HG03342 (cell line): ENCODE results near the gene KCNK18.

Experiments
- ATAC-seq: cut with Tn5 transposase; IDR thresholded peaks from one replicate; pipeline ENCODE4 v1.9.1; 2021; ENCODE audit warnings: mild to moderate bottlenecking, moderate library complexity; ENCODE audit not compliant: unreplicated experiment

Gene KCNK18

GRCh38 chr10:117197189-117197588 lies at the start of gene KCNK18:
KCNK18 (plus strand) TSS chr10:117197489; CDS start chr10:117197489, 0 bp downstream.
- ATAC-seq, result no peak

- ATAC-seq, result no peak
Measured at GRCh38 chr10:117148284-117148683, 49.0 kb upstream of the KCNK18 start.

GRCh38 chr10:117152668-117153067 lies 44.6 kb upstream of the KCNK18 start:
- ATAC-seq, result no peak

GRCh38 chr10:117158297-117158696 lies 39.0 kb upstream of the KCNK18 start:
- ATAC-seq, result no peak

- ATAC-seq, result no peak
Measured at GRCh38 chr10:117159390-117159789, 37.9 kb upstream of the KCNK18 start.

GRCh38 chr10:117160567-117160966 lies 36.7 kb upstream of the KCNK18 start:
- ATAC-seq, result no peak

- no peak for ATAC-seq
Measured at GRCh38 chr10:117161386-117162033, 35.8 kb upstream of the KCNK18 start.

GRCh38 chr10:117162093-117163060 lies 34.9 kb upstream of the KCNK18 start:
- no peak for ATAC-seq

GRCh38 chr10:117163061-117163953 lies 34.0 kb upstream of the KCNK18 start:
- no peak for ATAC-seq

GRCh38 chr10:117163954-117164548 lies 33.2 kb upstream of the KCNK18 start:
- ATAC-seq, result no peak

GRCh38 chr10:117164592-117165537 lies 32.4 kb upstream of the KCNK18 start:
- ATAC-seq, result no peak

GRCh38 chr10:117165538-117166417 lies 31.5 kb upstream of the KCNK18 start:
- ATAC-seq, result no peak

- ATAC-seq, result no peak
Measured at GRCh38 chr10:117166418-117167345, 30.6 kb upstream of the KCNK18 start.

- ATAC-seq, result no peak
Measured at GRCh38 chr10:117167346-117167788, 29.9 kb upstream of the KCNK18 start.

- peak; percentile 85 for ATAC-seq
Measured at GRCh38 chr10:117167789-117168674, 29.3 kb upstream of the KCNK18 start.

GRCh38 chr10:117168729-117169128 lies 28.6 kb upstream of the KCNK18 start:
- no peak for ATAC-seq
